Measurements from ENCODE around the gene KRTAP12-4. TPM values are rescaled to one million over a fixed set of nuclear protein-coding genes. Genes with fewer than 3 reads are reported as not detected.
"Not testable (repeated sequence)": the region's sequence is repeated elsewhere in the genome, so short reads cannot be mapped to it uniquely, and the experiment has no call there.

The KRTAP12-4 gene
- polyA plus RNA-seq, 3 donors = not detected

GRCh38 chr21:44691686-44692085 lies 37.2 kb upstream of the KRTAP12-4 start:
- WGBS, 3 donors = 46 to 74% (median 70%) methylated on average over 2 of the region's 2 CpGs

GRCh38 chr21:44689740-44690139 lies 35.3 kb upstream of the KRTAP12-4 start:
- WGBS, 3 donors = 81 to 90% (median 84%) methylated on average over 3 of the region's 3 CpGs
- not testable (repeated sequence) for H3K27ac ChIP-seq (ENCODE audit: low read depth, low read length)

More at GRCh38 chr21:44691686-44692085, 37.2 kb upstream of the KRTAP12-4 start:
- H3K27ac ChIP-seq (ENCODE audit: low read depth, low read length) = no peak overlapping the region

GRCh38 chr21:44687671-44688070 lies 33.2 kb upstream of the KRTAP12-4 start:
- WGBS, 3 donors = 31 to 54% (median 53%) methylated on average over 11 of the region's 11 CpGs
- H3K27ac ChIP-seq (ENCODE audit: low read depth, low read length) = no peak overlapping the region

DNA sequence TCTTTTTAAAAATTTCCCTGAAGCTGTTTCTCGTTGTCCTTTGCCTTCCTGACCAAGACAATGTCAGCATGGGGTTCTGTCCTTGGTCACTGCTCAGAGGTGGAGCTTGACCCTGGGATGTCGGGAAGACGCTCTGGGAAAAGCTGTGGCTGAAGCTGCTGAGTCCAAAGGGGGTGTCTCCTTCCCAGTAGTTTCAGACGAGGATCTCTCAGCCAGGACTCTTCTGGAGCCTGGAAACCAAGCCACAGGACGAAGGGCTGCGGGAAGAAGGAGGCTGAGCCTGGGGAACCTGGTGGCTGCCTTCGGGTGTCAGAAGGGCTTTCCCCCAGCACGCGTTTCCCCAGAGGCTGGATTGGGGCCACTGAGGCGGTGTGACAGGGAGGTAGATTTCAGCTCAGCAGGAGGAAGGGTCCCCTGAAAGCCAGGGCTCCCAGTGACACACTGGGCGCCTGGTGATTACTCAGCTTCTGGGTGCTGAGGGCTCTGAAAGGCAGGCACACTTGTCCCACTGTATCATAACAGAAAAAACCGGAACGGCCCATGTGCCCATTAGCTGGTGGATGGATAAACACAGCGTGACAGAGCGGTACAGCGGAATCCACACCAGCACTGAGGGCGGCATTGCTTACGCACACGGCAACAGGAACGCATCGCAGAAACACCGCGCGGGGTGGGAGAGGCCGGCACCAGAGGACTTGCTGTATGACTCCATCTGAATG lies 32.5 kb upstream of the KRTAP12-4 start:
- H3K27ac ChIP-seq (ENCODE audit: low read depth, low read length) = no peak overlapping the region
- 48 to 63% (median 61%) methylated on average over 25 of the region's 25 CpGs for WGBS, 3 donors

- no peak overlapping the region for H3K27ac ChIP-seq (ENCODE audit: low read depth, low read length)
- WGBS, 3 donors = 21 to 31% (median 31%) methylated on average over 12 to 14 of the region's 14 CpGs
These were observed 31.7 kb upstream of the KRTAP12-4 start for GRCh38 chr21:44686000-44686781.

- 74 to 83% (median 80%) methylated on average over 5 to 6 of the region's 6 CpGs for WGBS, 3 donors
- H3K27ac ChIP-seq (ENCODE audit: low read depth, low read length) = not testable (repeated sequence)
These were observed 30.6 kb upstream of the KRTAP12-4 start for GRCh38 chr21:44685050-44685449.

- 66 to 84% (median 70%) methylated on average over 6 of the region's 6 CpGs for WGBS, 3 donors
- no peak overlapping the region for H3K27ac ChIP-seq (ENCODE audit: low read depth, low read length)
These were observed 30.0 kb upstream of the KRTAP12-4 start for GRCh38 chr21:44684483-44684882.

- no peak overlapping the region for H3K27ac ChIP-seq (ENCODE audit: low read depth, low read length)
- 65 to 81% (median 72%) methylated on average over 7 of the region's 7 CpGs for WGBS, 3 donors
These were observed 29.6 kb upstream of the KRTAP12-4 start for GRCh38 chr21:44684077-44684476.

DNA sequence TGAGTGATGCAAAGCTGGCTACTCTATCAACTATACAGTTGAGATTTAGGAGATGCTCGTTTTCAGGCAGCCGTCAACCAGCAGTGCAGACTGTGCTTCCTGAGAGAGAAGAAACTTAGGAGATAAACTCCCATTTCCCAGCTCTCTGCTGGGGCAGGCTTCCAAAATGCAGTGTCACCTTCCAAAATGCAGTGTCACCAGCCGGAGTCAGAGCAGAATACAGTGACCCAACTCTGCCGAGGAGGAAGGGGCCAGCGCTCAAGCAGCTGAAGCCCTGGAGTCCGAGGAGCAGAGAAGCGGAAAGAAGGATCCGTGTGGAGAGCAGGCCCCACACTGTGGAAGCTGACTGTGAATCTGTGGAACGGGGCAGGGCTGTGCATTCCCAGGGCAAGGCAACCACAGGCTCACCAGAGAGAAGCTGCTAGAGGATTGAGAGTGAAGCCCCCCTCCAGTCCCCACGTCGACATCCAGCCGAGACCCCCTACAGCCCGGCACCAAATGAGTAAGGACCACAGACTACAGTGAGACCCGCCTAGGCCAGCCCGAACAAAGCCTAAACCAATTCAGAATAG lies 28.2 kb upstream of the KRTAP12-4 start:
- WGBS, 3 donors = 69 to 79% (median 78%) methylated on average over 15 of the region's 15 CpGs
- no peak overlapping the region for H3K27ac ChIP-seq (ENCODE audit: low read depth, low read length)

GRCh38 chr21:44681861-44682579 lies 27.6 kb upstream of the KRTAP12-4 start, which contains the start of gene KRTAP12-1:
KRTAP12-1 (minus strand) TSS chr21:44682163; CDS start chr21:44682123, 40 bp downstream.
- WGBS, 3 donors = 67 to 79% (median 74%) methylated on average over 23 of the region's 23 CpGs
- H3K27ac ChIP-seq (ENCODE audit: low read depth, low read length) = no peak within 1 kb of the TSS

- no peak overlapping the region for H3K27ac ChIP-seq (ENCODE audit: low read depth, low read length)
- WGBS, 3 donors = 69 to 85% (median 77%) methylated on average over 11 of the region's 11 CpGs
These were observed 26.7 kb upstream of the KRTAP12-4 start for GRCh38 chr21:44681152-44681551.

- no peak overlapping the region for H3K27ac ChIP-seq (ENCODE audit: low read depth, low read length)
- 90 to 91% (median 91%) methylated on average over 13 of the region's 13 CpGs for WGBS, 3 donors
These were observed 23.4 kb upstream of the KRTAP12-4 start for GRCh38 chr21:44677881-44678280.

GRCh38 chr21:44671911-44672310 lies 17.5 kb upstream of the KRTAP12-4 start:
- WGBS, 3 donors = 94 to 100% (median 97%) methylated on average over 1 of the region's 1 CpG
- no peak overlapping the region for H3K27ac ChIP-seq (ENCODE audit: low read depth, low read length)

GRCh38 chr21:44670642-44671432 lies 16.4 kb upstream of the KRTAP12-4 start:
- WGBS, 3 donors = 55 to 85% (median 70%) methylated on average over 3 of the region's 3 CpGs
- H3K27ac ChIP-seq (ENCODE audit: low read depth, low read length) = no peak overlapping the region

- H3K27ac ChIP-seq (ENCODE audit: low read depth, low read length) = no peak overlapping the region
- WGBS, 3 donors = 59 to 84% (median 70%) methylated on average over 1 of the region's 1 CpG
These were observed 13.2 kb upstream of the KRTAP12-4 start for GRCh38 chr21:44667612-44668011.

DNA sequence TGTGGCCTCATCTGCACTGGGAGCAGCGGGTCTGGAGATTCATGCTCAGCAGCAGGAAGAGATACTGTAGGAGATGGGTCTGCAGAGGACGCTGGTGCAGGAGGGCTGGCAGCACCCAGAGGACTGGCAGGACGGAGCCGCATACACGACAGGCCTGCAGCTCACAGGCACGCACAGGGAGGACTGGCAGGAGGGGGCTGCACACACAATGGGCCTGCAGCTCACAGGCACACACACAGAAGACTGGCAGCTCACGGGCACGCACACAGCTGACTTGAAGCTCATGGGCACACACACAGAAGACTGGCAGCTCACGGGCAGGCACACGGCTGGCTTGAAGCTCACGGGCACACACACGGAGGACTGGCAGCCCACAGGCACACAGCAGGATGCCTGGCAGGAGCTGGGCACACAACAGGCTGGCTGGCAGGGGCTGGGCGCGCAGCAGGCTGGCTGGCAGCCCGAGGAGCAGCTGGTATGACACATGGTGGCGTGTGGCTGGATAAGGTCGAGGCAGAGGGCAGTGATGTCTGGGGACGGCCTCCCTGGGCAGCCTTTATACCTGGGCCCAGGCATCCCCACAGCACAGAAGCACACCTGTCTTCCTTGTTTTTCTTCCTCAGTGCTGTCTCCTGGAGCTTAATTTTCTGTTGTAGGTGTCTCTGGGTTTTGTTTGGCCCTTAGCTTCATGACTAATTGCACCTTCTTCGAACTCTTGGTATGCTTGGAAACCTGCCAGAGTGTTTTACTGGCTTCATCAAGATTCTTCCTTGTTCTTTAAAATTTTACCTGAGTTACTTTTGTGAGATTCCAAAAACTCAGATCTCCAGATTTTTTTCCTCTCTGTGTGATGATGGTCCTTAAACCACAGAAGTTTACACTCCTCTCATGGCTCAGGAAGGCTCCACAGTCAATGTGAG lies 12.2 kb upstream of the KRTAP12-4 start, which contains the start of gene KRTAP12-2:
Gene KRTAP12-2, minus strand, starts transcription at position 527 of the 920 bp plus-strand sequence. Its CDS starts 41 bp downstream, at position 486.
- no peak within 1 kb of the TSS for H3K27ac ChIP-seq (ENCODE audit: low read depth, low read length)
- 58 to 72% (median 69%) methylated on average over 19 of the region's 19 CpGs for WGBS, 3 donors

- 76 to 86% (median 85%) methylated on average over 5 of the region's 5 CpGs for WGBS, 3 donors
- H3K27ac ChIP-seq (ENCODE audit: low read depth, low read length) = no peak overlapping the region
These were observed 10.2 kb upstream of the KRTAP12-4 start for GRCh38 chr21:44664691-44665090.

Data from adipose tissue (tissue), 3 donors.